Hematopoietic multipotent progenitor cell treated with erythropoietin and hydrocortisone succinate and interleukin-3 and kit ligand, for 17 days (in vitro differentiated cells): ENCODE data around the gene BMPR1B.
"Not testable (repeated sequence)": the region's sequence is repeated elsewhere in the genome, so short reads cannot be mapped to it uniquely, and the experiment has no call there.

ENCODE experiments used
- DNase-seq: peaks from one replicate; pipeline ENCODE4 v3.0.0-alpha.2; 2015; ENCODE audit warnings: low spot score

Gene BMPR1B

DNA sequence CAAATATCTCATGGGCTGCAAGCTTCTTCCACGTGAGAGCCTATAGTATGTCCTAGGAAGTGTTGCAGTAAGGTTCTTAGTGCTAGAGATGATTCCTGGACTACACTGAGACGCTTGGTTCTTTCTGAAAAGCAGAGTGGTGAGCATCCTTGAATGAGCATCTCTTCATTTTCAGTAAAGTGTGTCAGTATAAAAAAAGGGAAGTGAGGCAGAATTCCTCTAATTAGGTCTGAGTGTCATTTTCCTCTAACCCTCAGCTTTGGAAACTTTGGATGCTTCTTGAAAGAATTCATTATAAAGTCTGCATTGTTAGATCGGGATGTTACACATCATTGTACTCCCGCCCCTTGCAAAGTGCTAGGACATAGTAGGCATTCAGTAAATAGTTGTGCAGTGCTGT lies 5.2 kb downstream of the BMPR1B start:
- no peak for DNase-seq

DNA sequence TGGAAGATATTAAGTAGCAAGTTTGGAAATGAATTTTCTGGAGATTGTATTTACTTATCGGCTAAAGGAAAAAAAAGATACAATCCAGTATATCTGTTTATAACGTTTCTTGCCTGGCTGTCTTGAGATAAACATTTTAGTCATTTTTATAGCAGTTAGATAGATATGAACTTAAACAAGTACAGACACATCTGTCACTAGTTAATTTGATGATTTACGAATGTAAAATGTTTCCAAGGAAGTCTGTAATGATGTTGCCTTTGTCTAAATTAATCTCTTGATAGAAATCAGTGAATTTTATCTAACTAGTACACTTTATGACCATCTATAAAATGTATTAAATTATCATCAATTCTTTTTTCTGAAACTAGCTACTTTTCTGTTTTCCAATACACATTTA lies 5.7 kb downstream of the BMPR1B start:
- DNase-seq: no peak

DNA sequence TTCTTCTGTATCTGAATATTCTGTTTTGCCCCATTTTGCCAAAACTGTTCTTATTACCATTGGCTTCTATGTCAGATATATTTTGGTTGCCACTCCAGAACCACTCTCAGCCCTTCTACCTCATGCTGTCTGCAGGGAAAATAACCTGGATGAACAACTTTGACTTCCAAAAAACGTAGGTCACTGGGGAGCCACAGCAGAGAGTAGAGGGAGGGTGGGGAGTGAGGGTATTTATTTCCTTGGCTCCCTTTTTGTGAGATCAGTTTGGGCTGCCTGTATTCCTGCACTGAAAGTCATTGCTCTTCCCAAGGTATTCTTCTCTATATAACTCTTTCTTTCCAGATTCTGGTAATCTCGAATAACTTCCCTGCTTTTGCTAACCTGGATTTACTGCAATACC lies 6.3 kb downstream of the BMPR1B start:
- no peak for DNase-seq

DNA sequence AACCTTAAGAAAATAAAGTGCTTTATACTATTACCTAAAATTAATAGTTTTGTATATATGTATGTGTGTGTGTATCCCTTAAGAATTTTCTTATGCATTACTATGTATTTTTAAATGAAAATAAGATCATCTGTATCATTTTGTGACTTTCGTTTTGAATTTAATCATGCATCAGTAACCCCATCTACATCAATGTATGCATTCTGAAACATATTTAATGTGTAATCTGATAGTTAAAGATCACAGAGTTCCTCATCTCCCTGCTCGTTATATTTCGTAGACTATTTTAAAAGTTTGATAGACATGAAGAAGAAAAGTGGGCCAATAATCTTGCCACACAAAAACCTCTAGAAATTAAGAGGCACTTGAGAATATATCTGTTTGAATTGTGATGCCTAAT lies 7.4 kb downstream of the BMPR1B start:
- no peak for DNase-seq

DNA sequence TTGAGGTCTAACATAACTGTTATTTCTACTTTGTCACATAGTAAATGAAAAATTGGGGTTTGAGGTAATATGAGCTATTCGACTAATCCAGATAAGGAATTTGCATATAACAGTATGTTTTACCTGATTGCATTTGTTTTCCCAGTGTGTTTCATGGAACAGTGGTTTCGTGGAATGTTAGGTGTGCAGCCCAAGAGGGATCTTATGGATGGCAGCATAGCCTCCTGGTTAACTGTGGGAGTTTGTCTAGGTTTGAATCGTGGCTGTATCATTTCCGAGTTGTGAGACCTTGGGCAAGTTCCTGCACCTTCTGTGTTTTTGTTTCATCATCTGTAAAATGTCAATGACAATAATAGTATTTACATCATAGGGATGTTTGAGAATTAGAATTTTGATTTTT lies 7.9 kb downstream of the BMPR1B start:
- no peak for DNase-seq

DNA sequence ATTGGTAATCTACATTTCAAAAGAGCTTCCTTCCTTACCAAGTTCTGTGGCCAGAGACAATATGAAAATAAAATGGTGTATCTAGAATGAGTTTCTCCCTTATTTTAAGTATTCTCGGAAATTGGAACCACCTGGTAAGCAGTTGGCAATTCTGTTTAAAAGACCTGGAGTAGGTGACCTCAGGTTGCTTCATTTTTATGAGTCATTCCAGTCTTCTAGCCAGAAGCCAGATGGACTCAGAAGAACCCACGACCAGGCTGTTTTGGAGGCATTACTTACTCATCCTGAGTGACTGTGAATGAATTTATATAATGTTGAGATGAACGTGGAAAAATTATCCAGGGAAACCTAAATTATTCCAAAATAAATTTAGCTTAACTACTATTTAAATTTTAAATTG lies 9.1 kb downstream of the BMPR1B start:
- no peak for DNase-seq

DNA sequence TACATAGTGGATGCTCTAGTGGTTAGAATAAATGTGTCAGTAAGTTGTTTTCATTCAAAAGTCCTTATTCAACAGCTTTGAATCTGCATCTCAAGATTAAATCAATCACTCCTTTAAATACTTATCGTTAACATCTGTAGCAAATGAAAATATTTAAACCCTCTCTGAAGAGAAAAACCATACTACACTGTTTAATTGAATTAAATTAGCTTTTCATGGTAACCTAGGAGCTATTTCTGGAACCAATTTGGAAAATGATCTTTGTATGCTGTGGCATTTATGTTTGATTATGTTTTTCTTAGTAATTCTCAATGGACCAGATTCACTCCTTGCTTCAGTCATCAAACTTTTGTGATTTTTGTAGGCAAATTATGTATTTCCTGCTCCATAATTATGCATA lies 9.7 kb downstream of the BMPR1B start:
- DNase-seq: no peak

DNA sequence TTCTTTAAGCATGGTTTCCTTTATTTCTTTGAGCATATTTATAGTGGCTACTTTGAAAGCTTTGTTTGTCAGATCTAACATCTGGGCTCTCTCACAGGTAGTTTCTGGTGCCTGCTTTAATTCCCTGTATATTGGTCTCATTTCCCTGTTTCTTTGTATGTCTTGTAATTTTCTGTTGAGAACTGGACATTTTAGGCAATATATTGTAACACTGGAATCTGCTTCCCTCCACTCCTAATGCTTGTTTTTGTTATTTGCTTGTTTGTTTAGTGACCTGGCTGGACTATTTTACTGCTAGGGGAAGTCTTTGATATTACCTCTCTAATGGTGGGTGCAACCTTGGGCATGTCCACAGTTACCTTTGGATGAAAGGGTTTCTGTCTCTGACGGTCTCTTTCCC lies 25.0 kb downstream of the BMPR1B start:
- DNase-seq: no peak

DNA sequence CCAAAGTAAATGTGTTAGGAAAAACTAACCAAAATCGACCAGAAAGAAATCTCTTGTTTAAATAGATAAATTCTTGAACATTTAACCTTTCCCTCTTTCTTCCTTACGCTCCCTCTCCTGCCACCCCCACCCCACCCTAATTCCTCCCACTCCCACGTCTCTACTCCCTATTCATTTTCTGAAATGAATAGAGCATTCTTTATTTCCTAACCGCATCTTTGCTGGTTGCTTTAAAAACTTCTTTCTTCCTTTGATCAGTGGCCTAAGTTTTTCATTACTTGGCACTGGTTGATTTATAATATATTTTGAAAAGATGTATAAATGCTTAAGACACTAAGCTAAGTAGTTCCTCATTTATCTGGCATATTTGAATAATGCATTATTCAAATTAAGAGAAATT lies 33.9 kb downstream of the BMPR1B start:
- DNase-seq: no peak

DNA sequence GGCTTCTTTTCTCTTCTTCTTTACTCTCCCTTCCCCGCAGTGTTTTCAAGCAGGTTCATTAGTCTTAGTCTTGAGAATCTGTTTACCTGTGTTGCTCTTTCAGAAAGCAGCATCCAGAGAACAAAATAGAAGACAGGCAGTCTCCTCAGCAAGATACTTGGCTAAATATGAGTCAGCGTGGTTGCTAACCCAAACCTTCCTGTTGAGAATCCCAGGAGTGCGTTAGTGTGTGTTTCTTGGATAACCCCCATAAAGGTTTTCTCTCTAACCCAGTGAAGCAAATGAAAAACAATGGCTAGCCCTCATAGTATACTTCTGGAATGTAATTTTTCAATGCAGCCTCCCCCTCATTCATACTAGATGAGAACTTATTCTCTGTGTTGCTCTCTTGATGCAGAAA lies 41.1 kb downstream of the BMPR1B start:
- no peak for DNase-seq

DNA sequence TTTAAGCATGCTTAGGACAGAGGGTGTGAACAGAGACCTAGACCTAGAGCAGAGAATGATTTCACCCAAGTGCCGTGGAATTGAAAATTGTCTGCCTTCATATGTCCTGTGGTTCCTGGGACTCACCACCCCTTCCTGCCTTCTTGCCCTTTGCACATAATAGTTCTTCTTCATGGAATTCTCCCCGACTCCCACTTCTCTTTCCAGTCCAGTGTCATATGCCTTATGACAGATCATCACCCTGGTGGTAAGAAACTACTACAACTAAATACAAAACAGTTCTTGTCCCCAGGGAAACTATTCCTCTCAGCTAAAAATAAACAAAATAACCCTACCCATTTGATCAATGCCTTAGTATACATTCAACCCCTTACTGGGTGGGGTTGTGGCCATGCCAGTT lies 43.3 kb downstream of the BMPR1B start:
- no peak for DNase-seq

DNA sequence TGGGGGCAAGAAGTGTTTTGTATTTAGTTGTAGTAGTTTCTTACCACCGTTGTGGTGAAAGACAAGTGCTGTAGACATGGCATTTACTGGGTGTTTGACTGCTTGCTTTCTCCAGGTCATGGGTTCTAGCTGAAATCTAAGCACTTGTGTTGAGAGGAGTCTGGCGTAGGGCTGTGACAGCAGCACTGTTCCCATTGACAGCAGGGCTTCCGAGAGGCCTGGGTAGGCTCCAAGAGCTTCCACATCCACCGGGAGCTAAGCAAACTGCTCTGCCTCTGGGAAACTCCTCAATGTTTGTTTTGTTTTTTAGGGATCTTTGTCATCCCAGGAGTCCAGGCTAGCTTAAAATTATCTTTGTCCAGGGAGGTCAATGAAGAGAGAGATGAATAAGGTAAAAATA lies 44.3 kb downstream of the BMPR1B start:
- no peak for DNase-seq

DNA sequence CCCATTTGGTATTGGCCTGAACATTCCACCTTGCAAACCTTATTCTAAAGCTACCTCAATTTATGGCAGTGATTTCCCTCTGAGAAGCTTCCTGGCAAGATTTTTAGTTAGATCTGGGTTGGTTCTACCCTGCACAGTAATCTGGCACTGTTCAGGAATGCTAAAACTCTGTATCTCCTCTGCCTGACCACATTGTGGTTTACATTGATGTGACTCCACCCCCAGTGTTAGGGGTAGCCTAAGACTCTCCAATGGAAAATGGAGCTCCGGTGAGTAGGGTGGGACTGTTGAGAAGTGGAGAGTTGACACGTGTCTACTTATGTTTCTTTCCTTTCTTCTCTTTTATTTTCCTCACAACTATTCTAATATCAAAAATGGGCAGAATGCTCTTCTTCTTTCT lies 45.4 kb downstream of the BMPR1B start:
- DNase-seq: no peak

DNA sequence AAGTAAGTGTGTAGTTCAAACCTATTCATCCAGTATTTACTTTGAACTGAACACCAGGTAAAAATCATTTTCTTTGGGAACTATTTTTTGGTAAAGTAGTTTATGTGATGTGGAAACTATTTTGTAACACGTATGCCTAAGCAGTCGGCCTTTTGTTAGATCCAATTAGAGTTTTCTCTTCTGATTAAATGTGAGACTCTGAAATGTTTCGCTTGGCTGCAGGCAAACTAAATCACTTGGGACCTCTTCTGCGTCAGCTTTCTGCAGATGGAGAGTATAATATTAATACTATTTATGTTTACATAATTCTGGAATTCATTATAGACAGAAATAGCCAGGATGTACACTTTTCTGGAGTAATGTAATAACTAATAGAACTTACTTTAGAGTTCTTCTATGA lies 46.9 kb downstream of the BMPR1B start:
- DNase-seq: no peak

DNA sequence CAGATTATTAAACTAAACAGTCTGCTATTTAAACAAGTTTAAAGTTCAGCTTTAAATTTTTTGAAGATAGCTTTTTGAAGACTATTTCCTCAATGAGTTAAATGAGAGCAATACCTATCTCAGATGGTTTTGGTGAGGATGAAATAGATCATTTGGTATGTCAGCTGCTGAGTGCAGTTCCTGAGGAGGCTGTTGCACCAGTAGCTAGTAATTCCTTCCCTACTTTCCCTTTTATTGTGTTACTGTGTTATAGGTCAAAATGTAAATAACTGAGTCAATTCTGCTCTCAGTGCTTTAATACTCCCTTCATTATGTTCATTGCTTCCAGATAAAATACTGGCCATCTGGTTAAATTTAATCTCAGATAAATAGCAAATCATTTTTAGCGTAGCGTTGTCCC lies 48.6 kb downstream of the BMPR1B start:
- no peak for DNase-seq

DNA sequence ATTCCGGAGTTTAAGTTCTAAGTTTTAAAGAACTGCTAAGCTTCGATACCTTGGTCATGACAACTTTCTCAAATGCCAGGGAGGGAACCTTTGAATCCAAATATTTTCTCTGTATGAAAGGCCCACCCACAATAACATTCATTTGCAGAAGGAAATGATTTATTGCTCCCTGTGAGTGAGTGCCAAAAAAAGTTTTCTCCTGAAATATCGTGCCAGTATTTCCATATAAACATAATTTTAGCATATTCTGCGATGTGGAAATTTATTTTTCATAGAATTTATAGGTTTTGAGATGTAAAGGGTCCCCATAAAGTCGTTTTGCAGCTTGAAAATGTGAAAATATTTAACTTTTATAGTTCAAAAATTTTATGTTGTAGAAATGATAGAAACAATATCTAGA lies 53.9 kb downstream of the BMPR1B start:
- no peak for DNase-seq

DNA sequence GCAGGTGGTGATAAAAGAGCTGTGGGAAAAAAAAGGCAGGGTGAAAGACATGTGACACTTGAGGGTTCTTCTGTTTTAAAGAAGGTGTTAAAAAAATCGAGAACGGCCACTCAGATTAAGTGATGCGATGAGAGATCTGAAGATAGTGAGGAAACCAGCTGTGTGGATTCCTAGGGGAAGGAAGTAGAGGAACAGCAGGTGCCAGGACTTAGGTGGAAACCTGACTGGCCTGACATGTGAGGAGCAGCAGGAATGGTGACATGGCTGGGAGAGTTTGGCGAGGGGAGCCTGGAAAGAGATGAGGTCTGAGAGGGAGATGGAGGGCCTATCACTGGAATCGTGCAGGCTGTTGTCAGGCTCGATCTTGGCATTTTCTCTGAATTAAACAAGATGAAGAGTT lies 55.5 kb downstream of the BMPR1B start:
- DNase-seq: no peak

DNA sequence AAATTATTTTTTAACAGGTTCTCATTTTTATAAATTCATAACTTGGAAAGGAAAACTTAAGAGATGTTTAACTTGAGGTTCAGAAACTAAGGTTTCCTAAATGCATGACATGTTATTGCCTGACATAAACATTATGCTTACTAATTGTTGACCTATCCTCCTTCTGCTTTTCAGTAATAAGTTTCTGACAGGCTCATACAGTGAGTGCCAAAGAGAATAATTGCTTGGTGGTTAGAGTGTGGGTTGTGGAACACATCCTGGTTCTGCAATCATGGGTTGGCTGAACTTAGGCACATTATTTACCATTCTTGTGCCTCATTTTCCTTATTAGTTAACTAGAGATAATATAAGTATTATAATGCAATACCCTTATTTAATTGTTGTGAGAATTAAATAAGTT lies 56.5 kb downstream of the BMPR1B start:
- DNase-seq: no peak

DNA sequence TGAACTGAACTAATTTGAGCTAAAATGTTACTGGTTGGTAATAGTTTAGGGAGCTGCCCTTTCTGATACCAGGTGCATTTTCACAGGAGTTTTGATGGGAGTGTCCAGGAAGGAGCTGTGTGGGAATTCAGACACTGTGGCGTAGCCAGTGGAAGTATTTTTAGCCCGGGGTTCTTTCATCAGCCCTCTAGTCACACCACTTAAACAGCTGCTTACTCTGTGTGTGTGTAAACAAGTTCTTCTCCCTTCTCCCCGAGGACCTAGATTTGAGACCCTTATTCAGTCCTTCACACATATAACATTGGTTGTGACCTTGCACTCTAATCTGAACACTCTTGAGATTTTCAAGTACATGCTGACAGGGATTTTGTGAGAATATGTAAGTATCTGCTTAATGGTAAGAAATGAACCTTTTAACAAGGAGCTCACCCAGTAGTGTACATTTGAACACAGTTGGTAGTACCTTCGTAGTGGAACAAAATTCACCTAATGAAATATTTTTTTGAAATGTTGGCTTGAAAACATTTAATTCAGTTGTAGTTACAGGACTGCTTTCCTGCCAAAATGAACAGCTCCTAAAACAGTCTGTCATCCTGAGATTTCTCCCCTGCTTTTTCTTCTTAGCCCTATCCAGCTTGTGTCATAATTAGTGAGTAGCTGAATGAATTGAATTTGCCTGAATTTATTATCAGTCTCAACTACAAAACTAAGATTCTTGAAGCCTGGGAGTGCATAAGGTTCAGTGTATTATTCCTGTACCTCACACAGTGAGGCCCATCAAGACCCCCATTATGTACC lies 61.8 kb downstream of the BMPR1B start:
- no peak for DNase-seq

DNA sequence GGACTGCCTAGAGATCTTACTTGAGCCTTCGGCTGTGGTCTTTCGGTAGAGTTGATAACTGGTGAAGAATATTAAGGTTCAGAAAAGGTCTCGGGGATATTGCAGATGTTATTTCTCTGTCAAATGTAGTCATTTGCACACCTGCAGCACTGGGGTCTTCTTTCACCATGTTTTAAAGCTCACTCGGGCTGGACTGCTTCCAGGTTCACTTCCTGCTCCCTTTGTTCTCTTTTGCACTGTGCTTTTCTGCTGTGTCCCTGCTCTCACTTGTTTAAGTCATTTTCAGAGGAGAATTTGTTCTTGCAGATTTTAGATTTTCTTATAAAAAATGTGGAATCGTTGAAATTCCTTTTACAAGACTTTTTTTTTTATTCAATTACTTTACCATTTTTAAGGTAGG lies 68.5 kb downstream of the BMPR1B start:
- no peak for DNase-seq

DNA sequence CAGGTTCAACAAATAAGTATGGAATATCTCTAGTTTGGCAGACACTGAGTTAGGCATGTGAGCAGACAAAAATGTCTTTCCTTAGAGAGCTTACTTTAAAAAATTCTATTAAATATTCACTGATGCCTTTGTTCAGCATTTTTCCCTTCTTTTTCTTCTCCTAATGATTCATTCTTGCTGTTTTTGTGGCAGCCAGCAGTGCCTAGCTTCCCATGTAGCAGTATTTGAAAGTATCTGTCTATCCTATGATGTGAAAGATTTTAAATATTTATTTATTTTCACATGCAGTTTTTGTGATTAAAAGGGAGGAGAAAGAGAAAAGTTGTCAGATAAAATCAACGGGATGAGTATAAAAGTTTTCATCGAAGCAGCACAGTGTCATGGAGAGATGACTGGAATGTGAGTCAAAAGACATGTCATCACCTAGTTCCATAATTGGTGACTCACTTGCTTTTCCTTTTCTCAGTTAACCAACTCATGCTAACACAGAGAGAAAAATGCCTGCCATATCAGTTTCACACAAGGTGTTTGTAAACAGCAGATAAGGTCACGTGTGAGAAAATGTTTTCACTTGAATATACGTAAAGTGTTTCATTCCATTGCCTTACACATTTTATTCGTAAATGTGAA lies 69.8 kb downstream of the BMPR1B start:
- no peak for DNase-seq

DNA sequence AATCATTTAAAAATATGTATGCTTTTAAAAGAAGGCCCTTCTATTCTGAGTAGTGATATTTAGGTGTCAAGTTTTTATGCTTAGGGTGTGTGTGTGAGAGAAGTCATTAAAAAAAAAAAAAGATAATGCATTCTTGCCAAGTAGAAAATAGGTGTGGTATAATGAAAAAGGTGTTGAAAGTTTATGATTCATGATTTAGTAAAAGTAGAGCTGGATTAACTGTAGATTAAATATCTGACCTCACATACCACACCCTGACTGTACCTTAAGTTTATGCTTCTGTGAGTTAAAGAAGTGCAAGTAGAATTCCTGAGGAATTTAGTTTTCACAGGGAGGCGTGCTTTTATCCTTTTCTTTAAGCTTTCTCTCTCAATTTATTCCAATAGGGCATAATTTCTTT lies 71.1 kb downstream of the BMPR1B start:
- no peak for DNase-seq

DNA sequence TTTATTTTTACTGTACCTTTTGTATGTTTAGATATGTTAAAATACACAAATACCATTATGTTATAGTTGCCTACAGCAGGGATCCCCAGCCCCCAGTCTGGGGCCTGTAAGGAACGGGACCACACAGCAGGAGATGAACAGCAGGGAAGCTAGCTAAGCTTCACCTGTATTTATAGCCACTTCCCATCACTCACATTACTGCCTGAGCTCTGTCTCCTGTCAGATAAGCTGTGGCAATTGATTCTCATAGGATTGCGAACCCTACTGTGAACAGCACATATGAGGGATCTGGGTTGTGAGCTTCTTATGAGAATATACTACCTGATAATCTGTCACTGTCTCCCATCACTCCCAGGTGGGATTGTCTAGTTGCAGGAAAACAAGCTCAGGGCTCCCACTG lies 73.9 kb downstream of the BMPR1B start:
- DNase-seq: no peak

DNA sequence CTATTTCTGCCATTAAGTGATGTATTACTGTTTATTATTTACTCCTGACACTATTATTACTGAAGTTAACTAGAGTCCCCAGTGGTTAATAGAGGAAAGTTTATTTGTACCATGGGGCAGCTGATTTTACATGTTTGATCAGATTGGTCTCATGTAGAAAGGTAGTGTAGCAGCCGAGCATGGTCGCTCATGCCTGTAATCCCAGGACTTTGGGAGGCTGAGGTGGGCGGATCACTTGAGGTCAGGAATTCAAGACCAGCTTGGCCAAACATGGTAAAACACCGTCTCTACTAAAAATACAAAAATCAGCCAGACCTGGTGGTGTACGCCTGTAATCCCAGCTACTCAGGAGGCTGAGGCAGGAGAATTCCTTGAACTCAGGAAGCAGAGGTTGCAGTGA lies 74.6 kb downstream of the BMPR1B start:
- not testable (repeated sequence) for DNase-seq
